ENCODE data around the gene SLC6A3.
"Not testable (repeated sequence)": the region's sequence is repeated elsewhere in the genome, so short reads cannot be mapped to it uniquely, and the experiment has no call there.

Gene SLC6A3

GRCh38 chr5:1462358-1462757 is 17.1 kb upstream of the SLC6A3 start:
- DNase-seq (ENCODE audit: low read depth, low spot score): no peak
- Histone ChIP-seq H3K27me3 (ENCODE audit: insufficient read depth, insufficient read length) (no peaks in the 10 kb centered on the region), H3K4me3 (ENCODE audit: insufficient read length, low read depth) (no peak overlapping the region), H3K9ac (ENCODE audit: insufficient read length, low read depth) (no peak overlapping the region), H3K9me3 (ENCODE audit: insufficient read depth, low read length) (peaks cover 20% of the 10 kb centered on the region), H3K36me3 (ENCODE audit: insufficient read depth, insufficient read length, low read length) (peaks cover 93% of the 10 kb centered on the region), H3K4me1 (ENCODE audit: insufficient read depth, insufficient read length) (peaks cover 4% of the 10 kb centered on the region)
- TF ChIP-seq YY1 (IDR thresholded peaks at IDR 0.05; ENCODE audit: insufficient read depth, insufficient read length) (no peak), ZNF274 (IDR thresholded peaks at IDR 0.05; ENCODE audit: low read depth, low read length) (no peak), SUZ12 (IDR thresholded peaks at IDR 0.05; ENCODE audit: extremely low read depth, insufficient read depth, insufficient read length) (no peak)

- Histone ChIP-seq H3K4me1 (ENCODE audit: insufficient read depth, insufficient read length) (peaks cover 4% of the 10 kb centered on the region), H3K9me3 (ENCODE audit: insufficient read depth, low read length) (peaks cover 30% of the 10 kb centered on the region), H3K27me3 (ENCODE audit: insufficient read depth, insufficient read length) (no peaks in the 10 kb centered on the region), H3K36me3 (ENCODE audit: insufficient read depth, insufficient read length, low read length) (peaks cover 83% of the 10 kb centered on the region), H3K9ac (ENCODE audit: insufficient read length, low read depth) (no peak overlapping the region), H3K4me3 (ENCODE audit: insufficient read length, low read depth) (no peak overlapping the region)
- DNase-seq (ENCODE audit: low read depth, low spot score): no peak
- TF ChIP-seq SUZ12 (IDR thresholded peaks at IDR 0.05; ENCODE audit: extremely low read depth, insufficient read depth, insufficient read length): no peak
- no peak for TF ChIP-seq YY1 (IDR thresholded peaks at IDR 0.05; ENCODE audit: insufficient read depth, insufficient read length)
- TF ChIP-seq ZNF274 (IDR thresholded peaks at IDR 0.05; ENCODE audit: low read depth, low read length): no peak
Measured at GRCh38 chr5:1461396-1461795, 16.2 kb upstream of the SLC6A3 start.

- Histone ChIP-seq H3K4me1 (ENCODE audit: insufficient read depth, insufficient read length) (peaks cover 2% of the 10 kb centered on the region), H3K4me3 (ENCODE audit: insufficient read length, low read depth) (no peak overlapping the region), H3K9ac (ENCODE audit: insufficient read length, low read depth) (no peak overlapping the region), H3K9me3 (ENCODE audit: insufficient read depth, low read length) (peaks cover 41% of the 10 kb centered on the region), H3K36me3 (ENCODE audit: insufficient read depth, insufficient read length, low read length) (peaks cover 71% of the 10 kb centered on the region), H3K27me3 (ENCODE audit: insufficient read depth, insufficient read length) (no peaks in the 10 kb centered on the region)
- no peak for DNase-seq (ENCODE audit: low read depth, low spot score)
- TF ChIP-seq ZNF274 (IDR thresholded peaks at IDR 0.05; ENCODE audit: low read depth, low read length) (no peak), SUZ12 (IDR thresholded peaks at IDR 0.05; ENCODE audit: extremely low read depth, insufficient read depth, insufficient read length) (no peak), YY1 (IDR thresholded peaks at IDR 0.05; ENCODE audit: insufficient read depth, insufficient read length) (no peak)
Measured at GRCh38 chr5:1460054-1460682, 14.9 kb upstream of the SLC6A3 start.

GRCh38 chr5:1459435-1459834 is 14.2 kb upstream of the SLC6A3 start:
- H3K4me3 ChIP-seq (ENCODE audit: insufficient read length, low read depth); DNase-seq (ENCODE audit: low read depth, low spot score); H3K27me3 ChIP-seq (ENCODE audit: insufficient read depth, insufficient read length); H3K9ac ChIP-seq (ENCODE audit: insufficient read length, low read depth); H3K4me1 ChIP-seq (ENCODE audit: insufficient read depth, insufficient read length): not testable (repeated sequence)
- H3K36me3 ChIP-seq (ENCODE audit: insufficient read depth, insufficient read length, low read length): peaks cover 64% of the 10 kb centered on the region
- peaks cover 47% of the 10 kb centered on the region for H3K9me3 ChIP-seq (ENCODE audit: insufficient read depth, low read length)

- not testable (repeated sequence) for H3K4me1 ChIP-seq (ENCODE audit: insufficient read depth, insufficient read length); H3K27me3 ChIP-seq (ENCODE audit: insufficient read depth, insufficient read length); H3K4me3 ChIP-seq (ENCODE audit: insufficient read length, low read depth); H3K9ac ChIP-seq (ENCODE audit: insufficient read length, low read depth); DNase-seq (ENCODE audit: low read depth, low spot score)
- H3K36me3 ChIP-seq (ENCODE audit: insufficient read depth, insufficient read length, low read length): peaks cover 33% of the 10 kb centered on the region
- peaks cover 60% of the 10 kb centered on the region for H3K9me3 ChIP-seq (ENCODE audit: insufficient read depth, low read length)
Measured at GRCh38 chr5:1456110-1456881, 11.1 kb upstream of the SLC6A3 start.

- H3K27me3 ChIP-seq (ENCODE audit: insufficient read depth, insufficient read length): peaks cover 5% of the 10 kb centered on the region
- H3K4me3 ChIP-seq (ENCODE audit: insufficient read length, low read depth): no peak overlapping the region
- DNase-seq (ENCODE audit: low read depth, low spot score): no peak
- H3K4me1 ChIP-seq (ENCODE audit: insufficient read depth, insufficient read length): no peaks in the 10 kb centered on the region
- H3K9ac ChIP-seq (ENCODE audit: insufficient read length, low read depth): no peak overlapping the region
- H3K9me3 ChIP-seq (ENCODE audit: insufficient read depth, low read length): peaks cover 52% of the 10 kb centered on the region
- TF ChIP-seq SUZ12 (IDR thresholded peaks at IDR 0.05; ENCODE audit: extremely low read depth, insufficient read depth, insufficient read length) (no peak), YY1 (IDR thresholded peaks at IDR 0.05; ENCODE audit: insufficient read depth, insufficient read length) (no peak), ZNF274 (IDR thresholded peaks at IDR 0.05; ENCODE audit: low read depth, low read length) (no peak)
- H3K36me3 ChIP-seq (ENCODE audit: insufficient read depth, insufficient read length, low read length): peaks cover 10% of the 10 kb centered on the region
Measured at GRCh38 chr5:1453613-1454012, 8.4 kb upstream of the SLC6A3 start.

GRCh38 chr5:1449081-1449630 is 3.9 kb upstream of the SLC6A3 start:
- Histone ChIP-seq H3K9ac (ENCODE audit: insufficient read length, low read depth) (no peak overlapping the region), H3K27me3 (ENCODE audit: insufficient read depth, insufficient read length) (peaks cover 47% of the 10 kb centered on the region), H3K4me3 (ENCODE audit: insufficient read length, low read depth) (no peak overlapping the region), H3K9me3 (ENCODE audit: insufficient read depth, low read length) (peaks cover 10% of the 10 kb centered on the region), H3K4me1 (ENCODE audit: insufficient read depth, insufficient read length) (peaks cover 3% of the 10 kb centered on the region), H3K36me3 (ENCODE audit: insufficient read depth, insufficient read length, low read length) (no peaks in the 10 kb centered on the region)
- DNase-seq (ENCODE audit: low read depth, low spot score): no peak
- TF ChIP-seq SUZ12 (IDR thresholded peaks at IDR 0.05; ENCODE audit: extremely low read depth, insufficient read depth, insufficient read length): no peak
- no peak for TF ChIP-seq ZNF274 (IDR thresholded peaks at IDR 0.05; ENCODE audit: low read depth, low read length)
- TF ChIP-seq YY1 (IDR thresholded peaks at IDR 0.05; ENCODE audit: insufficient read depth, insufficient read length): no peak
